Measurements from ENCODE around the gene CDC42SE1. TPM values are rescaled to one million over a fixed set of nuclear protein-coding genes. Genes with fewer than 3 reads are reported as not detected.
A peak's percentile ranks its signal among the peaks of the same experiment; 100 is the strongest.

Gene CDC42SE1
- total and polyA plus RNA-seq, 8 donors = 22.0 to 54.5 (median 30.5) TPM

- DNase-seq = no peak
- H3K36me3 ChIP-seq = peaks cover 0 to 38% (median 15%) of the 10 kb centered on the region in 3 donors
- H3K27ac ChIP-seq = peak overlapping the region in 1 of 4 donors; percentile 33
- H3K9me3 ChIP-seq = no peaks in the 10 kb centered on the region
- FAIRE-seq = no peak
- intact Hi-C loops (cut with DNase I) = no loop called here
- H3K4me3 ChIP-seq = peak overlapping the region in 2 of 4 donors; percentile 67 to 69
- ATAC-seq = no peak
- no peaks in the 10 kb centered on the region for H3K27me3 ChIP-seq
- H3K4me1 ChIP-seq = peaks cover 10 to 33% (median 11%) of the 10 kb centered on the region in 3 donors
- TF ChIP-seq CTCF (IDR thresholded peaks at IDR 0.05) = no peak
Measured at GRCh38 chr1:151003180-151003579, 56.2 kb downstream of the CDC42SE1 start.

- peak overlapping the region in 1 of 4 donors; percentile 11 for H3K27ac ChIP-seq
- H3K9me3 ChIP-seq = no peaks in the 10 kb centered on the region
- ATAC-seq (no peak), FAIRE-seq (no peak), DNase-seq (no peak)
- intact Hi-C loops (cut with DNase I) = no loop called here
- peaks cover 0 to 44% (median 20%) of the 10 kb centered on the region in 3 donors for H3K36me3 ChIP-seq
- no peak for TF ChIP-seq CTCF (IDR thresholded peaks at IDR 0.05)
- peak overlapping the region in 1 of 4 donors; percentile 67 for H3K4me3 ChIP-seq
- H3K4me1 ChIP-seq = peaks cover 8 to 29% (median 8%) of the 10 kb centered on the region in 3 donors
- no peaks in the 10 kb centered on the region for H3K27me3 ChIP-seq
- WGBS, 2 donors = 10 to 15% methylated on average over 2 of the region's 2 CpGs
Measured at GRCh38 chr1:151002611-151003010, 56.8 kb downstream of the CDC42SE1 start.

- Histone ChIP-seq H3K9me3 (no peaks in the 10 kb centered on the region), H3K27ac (no peak overlapping the region), H3K4me1 (peaks cover 2 to 23% (median 3%) of the 10 kb centered on the region in 3 donors), H3K4me3 (no peak overlapping the region), H3K36me3 (peaks cover 0 to 49% (median 26%) of the 10 kb centered on the region in 3 donors), H3K27me3 (no peaks in the 10 kb centered on the region)
- TF ChIP-seq CTCF (IDR thresholded peaks at IDR 0.05) = no peak
- FAIRE-seq (no peak), ATAC-seq (no peak), DNase-seq (no peak)
- 65 to 77% methylated on average over 3 of the region's 3 CpGs for WGBS, 2 donors
- intact Hi-C loops (cut with DNase I) = no loop called here
Measured at GRCh38 chr1:151002051-151002450, 57.4 kb downstream of the CDC42SE1 start.

DNA sequence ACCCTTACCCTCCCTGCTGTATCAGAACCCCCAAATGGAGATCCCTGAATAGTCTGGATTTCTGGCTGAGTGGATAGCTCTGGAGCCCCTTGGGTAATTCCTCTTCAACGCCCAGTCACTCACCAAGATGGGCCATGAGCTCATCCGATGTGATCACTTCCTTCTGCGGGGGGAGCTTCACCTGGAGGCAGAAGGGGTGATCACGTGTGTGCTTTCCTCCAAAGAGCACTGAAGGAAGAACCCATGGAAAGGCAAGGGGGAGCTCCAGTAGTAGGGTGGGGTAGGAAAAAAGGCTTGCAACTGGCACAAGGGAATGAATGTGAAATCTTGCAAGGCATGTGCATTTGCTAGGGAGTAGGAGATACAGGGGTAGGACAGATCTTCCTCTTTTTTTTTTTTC lies 57.8 kb downstream of the CDC42SE1 start:
- no peak overlapping the region for H3K27ac ChIP-seq
- no peak for DNase-seq
- H3K4me3 ChIP-seq = no peak overlapping the region
- H3K9me3 ChIP-seq = no peaks in the 10 kb centered on the region
- intact Hi-C loops (cut with DNase I) = no loop called here
- ATAC-seq = no peak
- TF ChIP-seq CTCF (IDR thresholded peaks at IDR 0.05) = no peak
- FAIRE-seq = no peak
- no peaks in the 10 kb centered on the region for H3K27me3 ChIP-seq
- H3K36me3 ChIP-seq = peaks cover 0 to 54% (median 26%) of the 10 kb centered on the region in 3 donors
- peaks cover 0 to 21% (median 0%) of the 10 kb centered on the region in 3 donors for H3K4me1 ChIP-seq
- 81 to 83% methylated on average over 4 of the region's 4 CpGs for WGBS, 2 donors

Other genes starting within 250 kb of the CDC42SE1 start
- 10 to 100 TPM; 15.9 to 27.0 (median 20.3) TPM for gene ARNT, start 183.0 kb downstream of the CDC42SE1 start, total RNA-seq
- 10 to 100 TPM; 11.9 to 12.8 TPM for gene ARNT, start 183.0 kb downstream of the CDC42SE1 start, polyA plus RNA-seq
- not detected for gene CTXND2, start 172.5 kb downstream of the CDC42SE1 start, total RNA-seq
- gene CTXND2, start 172.5 kb downstream of the CDC42SE1 start, polyA plus RNA-seq = not detected
- 10 to 100 TPM; 15.2 to 25.5 (median 20.6) TPM for gene SETDB1, start 133.3 kb downstream of the CDC42SE1 start, total RNA-seq
- 10 to 100 TPM; 20.5 to 23.1 TPM for gene SETDB1, start 133.3 kb downstream of the CDC42SE1 start, polyA plus RNA-seq
- 100 to 1,000 TPM in 3 of 6 donors, 10 to 100 TPM in 3; 75.0 to 155 (median 94.6) TPM for gene CERS2, start 84.8 kb downstream of the CDC42SE1 start, total RNA-seq
- 100 to 1,000 TPM; 112 to 122 TPM for gene CERS2, start 84.8 kb downstream of the CDC42SE1 start, polyA plus RNA-seq
- gene ANXA9, start 77.3 kb downstream of the CDC42SE1 start, total RNA-seq = 10 to 100 TPM; 11.7 to 17.6 (median 13.8) TPM
- 10 to 100 TPM; 18.1 to 30.7 TPM for gene ANXA9, start 77.3 kb downstream of the CDC42SE1 start, polyA plus RNA-seq
- gene MINDY1, start 52.7 kb downstream of the CDC42SE1 start, total RNA-seq = 10 to 100 TPM; 24.1 to 35.5 (median 32.4) TPM
- 10 to 100 TPM; 23.1 to 24.2 TPM for gene MINDY1, start 52.7 kb downstream of the CDC42SE1 start, polyA plus RNA-seq
- 10 to 100 TPM in 2 of 6 donors, 1 to 10 TPM in 4; 6.4 to 11.1 (median 8.1) TPM for gene PRUNE1, start 51.2 kb downstream of the CDC42SE1 start, total RNA-seq
- 10 to 100 TPM in 1 of 2 donors, 1 to 10 TPM in 1; 6.7 to 16.7 TPM for gene PRUNE1, start 51.2 kb downstream of the CDC42SE1 start, polyA plus RNA-seq
- under 1 TPM; 0.12 to 0.40 (median 0.14) TPM for gene BNIPL, start 23.0 kb downstream of the CDC42SE1 start, total RNA-seq
- gene BNIPL, start 23.0 kb downstream of the CDC42SE1 start, polyA plus RNA-seq = under 1 TPM; 0.31 to 0.34 TPM
- gene C1orf56, start 11.9 kb downstream of the CDC42SE1 start, total RNA-seq = 1 to 10 TPM; 2.6 to 4.1 (median 3.2) TPM
- gene C1orf56, start 11.9 kb downstream of the CDC42SE1 start, polyA plus RNA-seq = 1 to 10 TPM; 3.0 to 4.8 TPM
- under 1 TPM; 0.19 to 0.86 (median 0.35) TPM for gene MLLT11, start 775 bp upstream of the CDC42SE1 start, total RNA-seq
- gene MLLT11, start 775 bp upstream of the CDC42SE1 start, polyA plus RNA-seq = 1 to 10 TPM; 1.2 to 3.3 TPM
- gene GABPB2, start 11.1 kb upstream of the CDC42SE1 start, total RNA-seq = 1 to 10 TPM; 3.7 to 8.7 (median 5.7) TPM
- gene GABPB2, start 11.1 kb upstream of the CDC42SE1 start, polyA plus RNA-seq = 1 to 10 TPM; 4.5 to 5.0 TPM
- gene SEMA6C, start 87.0 kb upstream of the CDC42SE1 start, total RNA-seq = 1 to 10 TPM in 5 of 6 donors, under 1 TPM in 1; 0.47 to 4.3 (median 1.9) TPM
- 10 to 100 TPM; 18.0 to 24.1 TPM for gene SEMA6C, start 87.0 kb upstream of the CDC42SE1 start, polyA plus RNA-seq
- gene TNFAIP8L2, start 97.0 kb upstream of the CDC42SE1 start, total RNA-seq = 1 to 10 TPM in 3 of 6 donors, under 1 TPM in 3; 0.16 to 3.8 (median 0.90) TPM
- gene TNFAIP8L2, start 97.0 kb upstream of the CDC42SE1 start, polyA plus RNA-seq = 1 to 10 TPM; 1.3 to 2.9 TPM
- gene LYSMD1, start 106.3 kb upstream of the CDC42SE1 start, total RNA-seq = 1 to 10 TPM; 1.8 to 5.5 (median 3.4) TPM
- gene LYSMD1, start 106.3 kb upstream of the CDC42SE1 start, polyA plus RNA-seq = 1 to 10 TPM; 4.3 to 4.5 TPM
- 10 to 100 TPM in 3 of 6 donors, 1 to 10 TPM in 3; 7.7 to 18.1 (median 9.9) TPM for gene SCNM1, start 106.5 kb upstream of the CDC42SE1 start, total RNA-seq
- gene SCNM1, start 106.5 kb upstream of the CDC42SE1 start, polyA plus RNA-seq = 10 to 100 TPM; 28.9 to 33.7 TPM
- under 1 TPM in 4 of 6 donors, not detected in 2; 0.47 to 0.81 (median 0.56) TPM for gene TMOD4, start 116.4 kb upstream of the CDC42SE1 start, total RNA-seq
- not detected for gene TMOD4, start 116.4 kb upstream of the CDC42SE1 start, polyA plus RNA-seq
- 10 to 100 TPM; 12.5 to 29.0 (median 23.7) TPM for gene VPS72, start 130.6 kb upstream of the CDC42SE1 start, total RNA-seq
- 10 to 100 TPM; 20.8 to 25.9 TPM for gene VPS72, start 130.6 kb upstream of the CDC42SE1 start, polyA plus RNA-seq
- 10 to 100 TPM; 10.1 to 22.6 (median 15.3) TPM for gene PIP5K1A, start 138.9 kb upstream of the CDC42SE1 start, total RNA-seq
- gene PIP5K1A, start 138.9 kb upstream of the CDC42SE1 start, polyA plus RNA-seq = 10 to 100 TPM; 16.6 to 20.8 TPM
- gene PSMD4, start 195.1 kb upstream of the CDC42SE1 start, total RNA-seq = 10 to 100 TPM; 53.7 to 83.6 (median 74.9) TPM
- gene PSMD4, start 195.1 kb upstream of the CDC42SE1 start, polyA plus RNA-seq = 100 to 1,000 TPM in 1 of 2 donors, 10 to 100 TPM in 1; 95.0 to 104 TPM
- 10 to 100 TPM; 14.8 to 23.4 (median 17.2) TPM for gene ZNF687, start 222.7 kb upstream of the CDC42SE1 start, total RNA-seq
- gene ZNF687, start 222.7 kb upstream of the CDC42SE1 start, polyA plus RNA-seq = 10 to 100 TPM in 1 of 2 donors, 1 to 10 TPM in 1; 9.8 to 14.3 TPM